ENCODE data around the gene DNAJB9. TPM values are rescaled to one million over a fixed set of nuclear protein-coding genes. Genes with fewer than 3 reads are reported as not detected.

Gene DNAJB9
- 6.5 to 13.4 TPM (median 8.0 TPM) in 3 replicates for polyA plus RNA-seq
- 14.8 TPM for polyA plus RNA-seq (2011; ENCODE audit: low read depth)
- 5.3 and 8.6 TPM in 2 replicates for polyA plus RNA-seq (2011; cell fraction: cytosol; rRNA removed)
- 10.0 and 13.7 TPM in 2 replicates for polyA plus RNA-seq (2011; cell fraction: nucleus; rRNA removed)
- polyA plus RNA-seq (2012; ENCODE audit: low replicate concordance): 14.3 and 24.6 TPM in 2 replicates
- 0.82 to 4.2 TPM (median 2.2 TPM) in 3 replicates for polyA minus RNA-seq
- 19.8 TPM for polyA minus RNA-seq (2011; cell fraction: cytosol; rRNA and poly(A)+ RNA removed)
- 12.9 and 13.2 TPM in 2 replicates for polyA minus RNA-seq (2011; cell fraction: nucleus; rRNA and poly(A)+ RNA removed)

DNA sequence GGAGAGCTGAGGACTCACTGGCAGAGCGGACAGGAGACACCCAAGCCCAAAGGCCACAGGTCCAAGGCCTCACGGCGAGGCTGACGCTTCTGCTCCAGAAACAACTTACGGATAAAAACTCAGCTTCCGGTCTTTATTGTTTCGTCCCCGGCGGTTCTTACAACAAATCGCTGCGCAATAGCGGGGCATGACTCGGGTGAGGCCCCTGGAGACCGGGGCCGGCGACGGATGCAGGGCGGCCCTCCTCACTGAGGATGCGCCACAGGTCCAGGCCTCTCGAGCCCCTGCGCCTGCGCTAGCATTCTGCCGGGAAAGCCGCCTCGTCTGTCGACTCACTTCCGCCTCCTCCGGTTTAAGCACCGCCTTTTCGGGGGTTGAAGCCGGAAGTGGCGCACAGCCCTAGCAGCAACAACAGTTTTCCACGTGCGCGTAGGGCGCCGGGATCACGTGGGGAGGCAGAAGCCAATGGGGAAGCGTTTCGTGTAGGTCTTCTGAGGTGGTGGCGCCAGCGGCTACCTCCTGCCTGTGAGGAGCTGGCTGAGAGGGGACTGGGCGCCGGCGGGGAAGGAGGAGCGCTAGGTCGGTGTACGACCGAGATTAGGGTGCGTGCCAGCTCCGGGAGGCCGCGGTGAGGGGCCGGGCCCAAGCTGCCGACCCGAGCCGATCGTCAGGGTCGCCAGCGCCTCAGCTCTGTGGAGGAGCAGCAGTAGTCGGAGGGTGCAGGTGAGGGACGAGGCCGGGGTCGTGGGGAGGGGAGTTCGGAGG lies at the start of gene DNAJB9, which contains the start of gene THAP5:
Gene DNAJB9 (plus strand): TSS at position 494 of the 765 bp plus-strand sequence. CDS start 1,853 bp downstream, outside the sequence.
Gene THAP5 (minus strand): TSS at position 326 of the 765 bp plus-strand sequence. CDS start 137 bp downstream, at position 189.
- peaks cover 7% of the 10 kb centered on the region for H4K20me1 ChIP-seq (ENCODE audit: control insufficient read depth, extremely low read depth, insufficient read depth, low read length)
- peak within 1 kb of the TSS; percentile 92 to 96 (median 92) for H3K4me3 ChIP-seq (ENCODE audit: control insufficient read depth in 2 of 3, extremely low read depth in 1 of 3, insufficient read depth in 2 of 3, low read depth in 1 of 3, low read length in 3 of 3)
- peaks cover 66% of the 10 kb centered on the region for H3K79me2 ChIP-seq (ENCODE audit: control insufficient read depth, insufficient read depth, low read length)
- H2AFZ ChIP-seq (ENCODE audit: control insufficient read depth, low read length): peak within 1 kb of the TSS; percentile 95
- peaks cover 2 to 8% of the 10 kb centered on the region in 2 experiments for H3K36me3 ChIP-seq (ENCODE audit: control insufficient read depth in 2 of 2, extremely low read depth in 1 of 2, insufficient read depth in 2 of 2, low read length in 2 of 2)
- H3K9ac ChIP-seq (ENCODE audit: control insufficient read depth, extremely low read depth, insufficient read depth, low read length): peak within 1 kb of the TSS; percentile 99
- H3K9me3 ChIP-seq (ENCODE audit: control insufficient read depth, low read depth, low read length): no peaks in the 10 kb centered on the region
- TF ChIP-seq, protein P1, sequence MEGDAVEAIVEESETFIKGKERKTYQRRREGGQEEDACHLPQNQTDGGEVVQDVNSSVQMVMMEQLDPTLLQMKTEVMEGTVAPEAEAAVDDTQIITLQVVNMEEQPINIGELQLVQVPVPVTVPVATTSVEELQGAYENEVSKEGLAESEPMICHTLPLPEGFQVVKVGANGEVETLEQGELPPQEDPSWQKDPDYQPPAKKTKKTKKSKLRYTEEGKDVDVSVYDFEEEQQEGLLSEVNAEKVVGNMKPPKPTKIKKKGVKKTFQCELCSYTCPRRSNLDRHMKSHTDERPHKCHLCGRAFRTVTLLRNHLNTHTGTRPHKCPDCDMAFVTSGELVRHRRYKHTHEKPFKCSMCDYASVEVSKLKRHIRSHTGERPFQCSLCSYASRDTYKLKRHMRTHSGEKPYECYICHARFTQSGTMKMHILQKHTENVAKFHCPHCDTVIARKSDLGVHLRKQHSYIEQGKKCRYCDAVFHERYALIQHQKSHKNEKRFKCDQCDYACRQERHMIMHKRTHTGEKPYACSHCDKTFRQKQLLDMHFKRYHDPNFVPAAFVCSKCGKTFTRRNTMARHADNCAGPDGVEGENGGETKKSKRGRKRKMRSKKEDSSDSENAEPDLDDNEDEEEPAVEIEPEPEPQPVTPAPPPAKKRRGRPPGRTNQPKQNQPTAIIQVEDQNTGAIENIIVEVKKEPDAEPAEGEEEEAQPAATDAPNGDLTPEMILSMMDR (optimal IDR thresholded peaks at IDR 0.05 in 1 of 3, IDR thresholded peaks at IDR 0.05 in 1 of 3, conservative IDR thresholded peaks at IDR 0.05 in 1 of 3; ENCODE audit: extremely low read depth in 1 of 3, insufficient read depth in 2 of 3, low read length in 3 of 3): peak in 1 of 3 experiments; percentile 1
- no peak for TF ChIP-seq EZH2 (IDR thresholded peaks at IDR 0.05; ENCODE audit: low read length)
- no peaks in the 10 kb centered on the region for H3K9me1 ChIP-seq (ENCODE audit: control insufficient read depth, extremely low read depth, insufficient read depth, low read length)
- H3K27ac ChIP-seq (ENCODE audit: control insufficient read depth, insufficient read depth, low read length): peak within 1 kb of the TSS; percentile 96
- H3K27me3 ChIP-seq (ENCODE audit: control insufficient read depth, extremely low read depth, insufficient read depth, low read length): no peaks in the 10 kb centered on the region
- H3K4me1 ChIP-seq (ENCODE audit: control insufficient read depth, extremely low read depth, insufficient read depth, low read length): peaks cover 21% of the 10 kb centered on the region
- FAIRE-seq (peak; percentile 73), DNase-seq (ENCODE audit: low read depth, low spot score) (peak; percentile 88)
- peak within 1 kb of the TSS; percentile 96 for H3K4me2 ChIP-seq (ENCODE audit: control insufficient read depth, extremely low read depth, insufficient read depth, low read depth, low read length)
- dilution Hi-C loops (cut with MboI; ENCODE audit: extremely low pct_ligation_motif_present, low sequenced_read_pairs): no loop called here

DNA sequence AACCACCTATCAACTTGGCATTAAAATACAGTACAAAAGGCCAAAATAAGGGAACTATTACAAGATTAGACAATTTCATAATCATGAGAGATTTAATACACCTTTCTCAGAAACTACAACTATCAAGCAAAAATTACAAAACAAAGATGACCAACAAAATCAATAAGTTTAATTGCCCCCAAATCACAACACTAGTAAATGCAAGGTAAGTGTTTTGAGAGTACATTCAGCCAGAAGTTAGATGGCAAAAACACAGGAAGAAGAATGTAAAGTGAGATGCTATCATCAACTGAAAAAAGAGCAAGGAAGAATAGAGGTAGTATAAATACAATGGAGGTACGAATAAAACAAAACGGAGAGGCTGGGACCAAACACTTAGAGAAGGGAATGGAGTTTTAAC lies 46.9 kb upstream of the DNAJB9 start:
- Histone ChIP-seq H3K27ac (ENCODE audit: control insufficient read depth, insufficient read depth, low read length) (no peak overlapping the region), H3K9me3 (ENCODE audit: control insufficient read depth, low read depth, low read length) (no peaks in the 10 kb centered on the region), H3K9me1 (ENCODE audit: control insufficient read depth, extremely low read depth, insufficient read depth, low read length) (no peaks in the 10 kb centered on the region), H3K79me2 (ENCODE audit: control insufficient read depth, insufficient read depth, low read length) (peaks cover 40% of the 10 kb centered on the region), H3K4me2 (ENCODE audit: control insufficient read depth, extremely low read depth, insufficient read depth, low read depth, low read length) (no peak overlapping the region), H3K36me3 (ENCODE audit: control insufficient read depth in 2 of 2, extremely low read depth in 1 of 2, insufficient read depth in 2 of 2, low read length in 2 of 2) (peaks cover 0 to 1% of the 10 kb centered on the region in 2 experiments), H3K9ac (ENCODE audit: control insufficient read depth, extremely low read depth, insufficient read depth, low read length) (no peak overlapping the region), H3K4me3 (ENCODE audit: control insufficient read depth in 2 of 3, extremely low read depth in 1 of 3, insufficient read depth in 2 of 3, low read depth in 1 of 3, low read length in 3 of 3) (no peak overlapping the region), H3K4me1 (ENCODE audit: control insufficient read depth, extremely low read depth, insufficient read depth, low read length) (peaks cover 8% of the 10 kb centered on the region), H2AFZ (ENCODE audit: control insufficient read depth, low read length) (no peak overlapping the region), H4K20me1 (ENCODE audit: control insufficient read depth, extremely low read depth, insufficient read depth, low read length) (no peaks in the 10 kb centered on the region), H3K27me3 (ENCODE audit: control insufficient read depth, extremely low read depth, insufficient read depth, low read length) (no peaks in the 10 kb centered on the region)
- dilution Hi-C loops (cut with MboI; ENCODE audit: extremely low pct_ligation_motif_present, low sequenced_read_pairs): no loop called here
- no peak for TF ChIP-seq EZH2 (IDR thresholded peaks at IDR 0.05; ENCODE audit: low read length)
- TF ChIP-seq, protein P1 (optimal IDR thresholded peaks at IDR 0.05 in 1 of 3, IDR thresholded peaks at IDR 0.05 in 1 of 3, conservative IDR thresholded peaks at IDR 0.05 in 1 of 3; ENCODE audit: extremely low read depth in 1 of 3, insufficient read depth in 2 of 3, low read length in 3 of 3): no peak
- no peak for DNase-seq (ENCODE audit: low read depth, low spot score)
- FAIRE-seq: no peak
